HG02884 (cell line): ENCODE measurements around the gene GRK7.
"Not testable (repeated sequence)": the region's sequence is repeated elsewhere in the genome, so short reads cannot be mapped to it uniquely, and the experiment has no call there.

Source experiments
- ATAC-seq: cut with Tn5 transposase; IDR thresholded peaks from one replicate; pipeline ENCODE4 v1.9.1; 2021; ENCODE audit warnings: mild to moderate bottlenecking, moderate library complexity; ENCODE audit not compliant: unreplicated experiment

The GRK7 gene

DNA sequence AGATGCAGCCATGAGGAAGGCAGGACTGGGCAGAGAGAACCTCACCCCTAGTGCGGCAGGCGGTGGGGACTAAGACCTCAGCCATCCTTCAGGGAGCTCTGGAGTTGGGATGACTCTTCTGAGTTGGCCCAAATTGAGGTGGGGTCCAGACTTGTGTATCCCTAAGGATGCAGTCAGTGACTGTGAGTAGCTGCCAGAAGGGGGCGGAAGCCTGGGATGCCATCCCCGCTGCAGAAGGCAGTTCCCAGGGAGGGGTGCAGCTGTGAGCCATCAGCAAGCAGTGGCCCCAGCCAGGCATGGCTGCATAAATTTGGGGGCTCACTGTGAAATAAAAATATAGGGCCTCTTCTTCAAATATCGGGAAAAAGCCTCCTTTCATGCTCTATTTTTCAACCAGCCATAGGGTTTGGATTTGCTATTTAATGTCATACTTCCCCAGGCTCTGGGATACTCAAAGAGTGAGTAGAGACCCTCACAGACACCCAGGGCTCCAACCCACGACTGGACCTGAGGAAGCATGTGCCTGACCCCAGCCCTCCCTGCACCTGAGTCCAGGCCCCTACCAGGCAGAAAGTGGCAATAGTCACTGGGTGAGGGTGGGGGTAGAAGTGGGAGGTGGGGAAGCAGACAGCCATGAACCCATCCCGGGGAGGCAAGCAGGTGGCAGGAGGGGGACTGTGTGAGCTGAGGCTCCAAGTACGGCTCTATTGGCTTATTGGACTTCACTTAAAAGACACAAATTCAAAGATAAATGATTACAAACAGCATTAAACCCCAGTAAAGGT is 30.5 kb downstream of the GRK7 start:
- no peak for ATAC-seq

DNA sequence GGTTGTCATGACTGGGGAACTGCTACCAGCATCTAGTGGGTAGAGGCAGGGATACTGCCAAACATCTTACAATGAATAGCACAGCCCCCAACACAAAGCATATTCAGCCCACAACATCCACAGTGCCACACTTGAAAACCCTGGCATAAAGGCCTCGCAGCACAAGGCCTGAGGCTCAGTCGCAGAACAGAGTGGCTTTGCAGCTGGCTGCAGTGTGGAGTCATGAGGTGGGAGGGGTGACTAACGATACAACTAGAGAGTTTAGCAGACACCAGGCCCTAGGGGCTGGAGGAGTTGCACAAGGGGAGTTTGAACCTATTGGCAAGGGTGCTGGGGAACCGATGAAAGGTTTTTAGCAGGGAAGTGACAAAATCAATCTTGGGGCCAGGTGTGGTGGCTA is 32.1 kb downstream of the GRK7 start:
- no peak for ATAC-seq

DNA sequence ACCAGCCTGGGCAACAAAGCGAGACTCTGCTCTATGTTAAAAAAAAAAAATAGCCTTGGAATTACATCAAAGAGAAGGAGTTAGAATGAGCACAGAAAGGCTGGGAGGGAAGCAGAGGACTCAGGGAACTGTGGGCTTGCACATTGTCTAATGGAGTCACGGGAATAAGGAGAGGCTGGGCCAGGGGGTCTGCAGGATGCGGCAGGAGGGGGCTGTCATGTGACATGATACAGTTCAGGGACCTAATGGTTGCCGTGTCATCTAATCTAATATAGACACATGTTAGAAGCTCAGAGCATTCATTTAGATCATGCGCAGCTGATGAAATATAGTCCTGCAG is 32.5 kb downstream of the GRK7 start:
- ATAC-seq, result no peak

DNA sequence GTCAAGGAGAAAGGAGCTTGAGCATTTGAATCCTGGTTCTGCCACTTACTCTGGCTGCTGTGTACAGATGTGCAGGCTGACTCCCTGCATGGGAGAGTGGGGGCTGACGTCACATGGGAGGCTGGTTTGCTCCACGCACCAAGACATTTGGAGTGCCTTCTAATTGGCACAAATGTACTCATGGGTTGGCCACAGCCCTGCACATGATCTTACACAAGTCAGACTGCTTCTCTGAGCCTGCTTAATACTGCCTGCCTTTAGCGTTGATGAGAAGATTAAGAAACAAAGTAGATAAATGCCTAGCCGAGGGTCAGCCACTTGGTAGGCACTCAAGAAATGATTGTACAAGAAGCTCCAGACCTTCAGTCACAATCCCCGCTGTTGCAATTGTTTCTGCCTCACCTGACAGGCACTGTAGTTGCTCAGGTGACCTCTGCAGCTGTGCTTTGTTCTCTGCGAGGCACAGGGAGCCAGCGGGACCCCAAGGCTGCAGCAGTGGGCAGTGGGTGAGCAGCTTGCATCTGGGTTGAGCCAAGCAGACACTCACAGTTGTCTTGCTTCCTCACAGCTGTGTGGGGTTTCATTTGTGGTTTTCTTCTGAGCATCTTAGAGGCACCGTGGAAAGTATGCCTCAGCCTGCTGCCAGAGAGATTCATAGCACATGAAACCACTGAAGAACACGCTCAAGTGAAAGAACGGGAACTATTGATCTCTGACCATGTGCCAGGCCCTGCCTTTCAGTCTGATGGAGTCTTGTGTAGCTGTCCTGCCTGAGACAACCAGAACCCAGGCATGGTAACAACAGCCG is 33.1 kb downstream of the GRK7 start:
- ATAC-seq, result peak; percentile 96

DNA sequence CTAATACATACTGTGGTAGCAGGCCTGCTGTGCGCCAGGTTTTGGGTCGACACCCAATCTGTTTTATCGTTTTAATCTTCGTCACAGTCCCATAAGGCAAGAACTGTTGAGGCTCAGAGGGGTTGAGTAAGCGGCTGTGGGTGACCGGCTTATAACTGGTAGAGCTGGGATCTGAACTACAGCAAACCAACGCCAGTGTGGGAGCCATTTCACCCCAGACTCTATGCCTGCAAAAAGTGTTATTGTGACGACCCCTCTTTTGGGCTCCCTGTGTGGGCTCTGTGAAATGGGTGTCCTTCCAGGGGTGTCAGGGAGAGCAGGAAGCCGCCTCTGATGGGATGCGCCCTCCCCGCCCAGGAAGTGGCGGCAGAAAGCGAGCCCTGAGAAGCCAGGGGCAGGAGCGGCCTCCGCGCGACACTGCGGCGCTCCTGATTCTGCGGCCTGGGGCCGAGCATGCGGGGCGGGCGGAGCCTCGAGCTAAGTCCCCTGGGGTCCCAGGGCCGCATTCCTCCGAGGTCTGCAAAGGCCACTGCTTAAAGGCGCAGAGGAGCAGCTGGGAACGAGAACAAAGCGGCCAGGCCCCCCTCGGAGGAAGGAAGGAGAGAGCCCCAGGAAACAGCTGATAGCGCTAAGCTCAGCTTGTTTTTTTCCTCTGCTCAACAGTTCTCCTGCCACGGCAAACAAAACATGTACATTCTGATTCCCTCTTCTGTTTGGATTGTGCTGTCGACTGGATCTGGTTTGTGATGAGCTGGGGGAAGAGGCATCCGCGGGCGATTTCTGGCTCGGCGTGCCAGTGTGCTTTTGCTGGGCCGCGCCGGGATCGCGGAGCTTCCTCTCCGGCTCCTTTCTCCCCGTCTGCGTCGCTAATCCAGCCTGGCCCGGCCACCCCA is 33.9 kb downstream of the GRK7 start:
- ATAC-seq, result peak; percentile 8

DNA sequence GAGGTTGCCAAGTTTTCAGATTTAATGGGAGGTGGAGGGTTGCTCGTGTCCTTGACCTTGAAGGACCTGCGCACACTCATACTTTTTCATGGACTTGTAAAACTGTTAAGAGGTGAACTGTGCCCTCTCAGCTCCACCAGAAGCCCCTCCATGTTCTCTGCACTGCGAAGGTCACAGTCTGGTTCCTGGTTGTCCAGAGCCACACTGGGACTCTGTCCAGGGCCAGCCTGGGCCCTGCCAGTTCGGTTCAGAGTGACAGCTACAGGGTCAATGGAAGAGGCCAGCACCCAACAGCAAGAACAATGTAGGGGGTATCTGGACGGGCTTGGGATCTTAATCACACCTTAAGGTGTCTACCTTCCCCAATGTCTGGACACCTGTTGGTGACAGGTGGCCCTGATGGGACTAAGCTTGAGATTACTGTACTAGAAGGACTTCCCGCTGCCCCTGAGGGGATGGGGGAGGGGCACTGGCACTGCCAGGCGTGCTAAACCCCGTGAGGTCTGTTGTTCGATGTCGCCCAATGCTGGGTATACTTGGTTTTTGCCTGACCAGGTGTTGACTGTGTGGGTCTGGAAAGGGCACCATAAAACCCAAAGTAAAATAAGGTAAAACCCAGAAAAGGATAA is 34.7 kb downstream of the GRK7 start:
- ATAC-seq, result no peak

DNA sequence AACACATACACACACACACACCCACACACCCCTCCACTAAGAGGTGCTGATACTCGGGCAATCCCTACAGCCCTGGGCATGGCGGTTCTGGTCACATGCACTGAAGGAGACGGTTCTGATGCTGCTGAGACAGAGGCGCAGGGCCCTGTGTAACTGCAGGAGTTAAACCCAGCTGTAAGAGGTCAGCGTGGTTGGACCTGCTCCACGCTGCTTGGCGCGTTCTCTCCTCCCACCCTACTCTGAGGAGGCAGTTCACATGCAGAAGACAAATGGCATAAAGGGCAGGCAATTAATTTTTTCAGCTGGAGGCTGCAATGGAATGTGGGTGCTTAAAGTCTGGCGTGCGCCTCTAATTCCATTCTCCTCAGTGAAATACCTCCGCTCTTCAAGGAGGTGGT is 35.2 kb downstream of the GRK7 start:
- ATAC-seq, result no peak

DNA sequence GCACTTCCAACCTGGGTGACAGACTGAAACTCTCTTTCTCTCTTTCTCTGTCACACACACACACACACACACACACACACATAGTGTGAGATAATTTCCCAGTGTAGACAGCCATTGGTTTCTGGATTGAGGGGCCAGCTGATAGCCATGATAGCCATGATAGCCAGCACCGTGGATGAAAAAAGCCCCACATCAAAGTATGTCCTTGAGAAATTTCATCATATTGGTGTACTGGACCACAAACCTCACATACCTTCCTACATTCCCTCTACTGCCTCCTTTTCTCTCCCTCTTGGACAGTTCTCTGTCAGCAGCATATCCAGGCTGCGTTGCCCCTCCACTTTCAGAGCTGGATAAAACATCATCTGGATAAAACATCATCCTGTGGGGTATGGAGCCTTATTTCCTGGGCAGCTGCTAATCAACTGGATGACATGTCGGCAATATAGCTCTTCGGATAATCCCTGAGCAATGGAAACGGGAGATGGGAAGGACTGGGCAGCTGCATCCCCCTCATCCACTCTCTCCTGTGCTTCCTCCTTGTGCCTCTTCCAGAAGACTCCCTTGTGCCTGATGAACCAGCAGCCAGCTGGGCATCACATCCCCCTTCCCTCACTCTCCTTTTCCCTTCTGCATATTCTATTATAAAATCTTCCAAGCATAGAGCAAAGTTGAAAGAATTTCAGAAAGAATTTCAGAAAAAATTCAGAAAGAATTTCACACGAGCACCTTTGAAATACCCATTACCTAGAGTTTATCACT is 39.3 kb downstream of the GRK7 start:
- ATAC-seq, result no peak

DNA sequence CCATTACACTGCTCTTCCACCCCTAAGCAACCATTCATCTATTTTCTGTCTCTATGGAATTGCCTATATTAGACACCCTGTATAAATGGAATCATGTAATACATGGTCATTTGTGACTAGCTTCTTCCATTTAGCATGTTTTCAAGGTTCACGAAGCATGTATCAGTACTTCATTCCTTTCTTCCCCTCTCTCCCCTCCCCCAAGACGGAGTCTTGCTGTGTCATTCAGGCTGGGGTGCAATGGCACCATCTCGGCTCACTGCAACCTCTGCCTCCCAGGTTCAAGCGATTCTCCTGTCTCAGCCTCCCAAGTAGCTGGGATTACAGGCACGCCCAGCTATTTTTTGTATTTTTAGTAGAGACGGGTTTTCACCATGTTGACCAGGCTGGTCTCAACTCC is 40.3 kb downstream of the GRK7 start:
- not testable (repeated sequence) for ATAC-seq

DNA sequence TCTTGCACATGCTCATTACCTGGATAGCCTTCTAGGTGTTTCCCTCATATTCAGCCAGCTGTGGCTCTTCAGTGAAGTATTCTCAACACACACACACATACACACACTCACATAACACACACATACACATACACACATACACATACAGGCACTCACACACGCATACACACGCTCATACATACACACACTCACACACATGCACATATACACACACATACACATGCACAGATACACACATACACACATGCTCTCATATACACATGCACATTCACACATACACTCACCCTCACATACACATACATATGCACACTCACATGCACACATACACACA is 41.2 kb downstream of the GRK7 start:
- ATAC-seq, result no peak

DNA sequence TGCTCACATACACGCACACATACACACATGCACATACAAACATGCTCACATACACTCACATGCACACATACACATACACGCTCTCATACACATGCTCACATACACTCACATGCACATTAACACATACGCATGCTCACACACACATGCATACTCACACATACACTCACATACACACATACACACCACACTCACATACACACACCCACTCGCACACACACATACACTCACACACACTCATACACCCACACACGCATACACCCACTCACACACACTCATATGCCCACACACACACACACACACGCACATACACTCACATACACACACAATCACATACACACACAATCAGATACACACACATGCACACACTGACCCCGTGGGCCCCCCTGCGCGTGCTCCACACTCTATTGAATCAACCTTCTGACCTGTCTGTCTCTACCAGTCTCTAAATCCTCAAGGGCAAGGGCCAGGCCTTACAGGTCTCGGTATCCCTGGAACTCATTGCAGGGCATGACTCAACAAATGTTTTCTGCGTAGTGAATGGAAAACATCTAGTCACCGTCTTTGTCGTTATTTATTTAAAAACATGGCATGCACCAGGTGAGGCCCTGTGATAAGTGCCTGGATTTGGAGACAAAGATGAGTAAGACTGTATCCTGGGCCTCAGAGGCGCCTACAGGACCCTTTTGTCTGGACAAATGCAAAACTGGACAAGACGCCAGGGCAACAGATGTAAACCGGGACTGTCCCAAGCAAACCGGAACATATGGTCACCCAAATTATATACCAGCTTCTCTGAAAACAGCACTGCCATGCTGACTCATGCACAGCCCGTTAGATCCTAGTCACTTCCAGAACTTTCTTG is 41.8 kb downstream of the GRK7 start:
- no peak for ATAC-seq

DNA sequence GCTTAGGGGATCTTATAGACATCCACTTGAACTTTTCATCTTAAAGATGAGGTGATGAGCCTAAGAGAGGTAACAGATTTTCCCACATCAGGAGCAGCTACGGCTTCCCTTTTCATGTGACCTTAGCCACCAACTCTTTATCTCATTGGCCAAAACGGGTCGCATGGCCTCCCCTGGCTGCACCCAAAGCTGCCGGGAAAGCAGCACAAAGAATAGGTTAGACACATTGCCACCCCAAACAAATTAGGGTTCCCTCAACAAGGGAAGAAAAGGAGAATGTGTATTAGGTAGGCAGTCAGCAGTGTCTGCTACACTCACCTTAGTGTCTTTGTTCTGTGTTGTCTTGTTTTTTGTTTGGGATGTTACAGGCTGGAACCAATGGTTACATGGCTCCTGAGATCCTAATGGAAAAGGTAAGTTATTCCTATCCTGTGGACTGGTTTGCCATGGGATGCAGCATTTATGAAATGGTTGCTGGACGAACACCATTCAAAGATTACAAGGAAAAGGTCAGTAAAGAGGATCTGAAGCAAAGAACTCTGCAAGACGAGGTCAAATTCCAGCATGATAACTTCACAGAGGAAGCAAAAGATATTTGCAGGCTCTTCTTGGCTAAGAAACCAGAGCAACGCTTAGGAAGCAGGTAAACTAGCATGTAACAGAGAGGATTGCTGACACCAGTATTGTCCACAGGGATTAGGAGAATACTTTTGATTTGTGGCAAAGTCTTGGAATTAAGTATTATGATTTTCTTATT is 44.2 kb downstream of the GRK7 start:
- ATAC-seq, result no peak

DNA sequence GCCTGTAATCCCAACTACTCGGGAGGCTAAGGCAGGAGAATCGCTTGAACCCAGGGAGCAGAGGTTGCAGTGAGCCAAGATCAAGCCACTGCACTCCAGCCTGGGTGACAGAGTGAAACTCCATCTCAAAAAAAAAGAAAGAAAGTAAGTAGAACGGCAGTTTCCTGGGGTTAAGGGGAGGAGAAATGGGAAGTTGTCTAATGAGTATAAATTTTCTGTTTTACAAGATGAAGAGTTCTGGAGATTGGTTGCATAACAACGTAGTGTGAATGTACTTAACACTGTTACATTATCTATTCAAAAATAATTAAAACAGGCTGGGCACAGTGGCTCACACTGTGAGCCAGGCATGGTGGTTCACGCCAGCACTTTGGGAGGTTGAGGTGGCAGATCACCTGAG is 45.4 kb downstream of the GRK7 start:
- no peak for ATAC-seq

DNA sequence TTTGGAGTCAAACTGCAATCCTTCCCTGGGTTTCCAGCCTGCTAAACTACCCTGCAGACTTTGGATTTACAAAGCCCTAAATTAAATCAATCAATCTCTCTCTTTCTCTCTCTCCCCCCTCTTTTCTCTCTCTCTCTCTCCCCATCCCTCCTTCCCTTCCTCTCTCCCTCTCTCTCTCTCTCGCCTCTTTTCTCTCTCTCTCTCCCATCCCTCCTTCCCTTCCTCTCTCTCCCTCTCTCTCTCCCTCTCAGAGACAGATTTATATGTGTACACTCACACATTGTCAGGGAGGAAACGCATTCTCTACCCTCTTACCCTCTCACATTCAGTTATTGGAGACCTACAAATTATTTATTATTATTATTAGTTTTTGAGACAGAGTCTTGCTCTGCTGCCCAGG is 47.0 kb downstream of the GRK7 start:
- no peak for ATAC-seq

DNA sequence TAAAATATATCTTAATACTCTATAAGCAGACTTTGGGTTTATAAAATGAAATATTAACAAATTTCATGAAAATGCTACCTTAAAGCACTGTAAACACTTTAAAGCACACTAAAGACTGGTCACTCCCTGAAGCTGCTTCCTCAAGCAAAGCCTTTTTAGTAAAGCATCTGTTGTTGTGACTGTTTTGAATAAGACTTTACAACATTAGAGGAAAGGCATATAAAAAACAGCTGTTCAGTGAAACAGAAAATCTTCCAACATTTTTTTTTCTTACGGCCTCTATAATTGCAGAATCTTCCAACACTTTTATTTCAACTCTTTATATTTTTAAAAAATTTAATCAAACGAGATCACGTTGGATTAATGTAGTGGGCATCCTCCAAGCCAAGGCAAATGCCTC is 48.1 kb downstream of the GRK7 start:
- ATAC-seq, result no peak

DNA sequence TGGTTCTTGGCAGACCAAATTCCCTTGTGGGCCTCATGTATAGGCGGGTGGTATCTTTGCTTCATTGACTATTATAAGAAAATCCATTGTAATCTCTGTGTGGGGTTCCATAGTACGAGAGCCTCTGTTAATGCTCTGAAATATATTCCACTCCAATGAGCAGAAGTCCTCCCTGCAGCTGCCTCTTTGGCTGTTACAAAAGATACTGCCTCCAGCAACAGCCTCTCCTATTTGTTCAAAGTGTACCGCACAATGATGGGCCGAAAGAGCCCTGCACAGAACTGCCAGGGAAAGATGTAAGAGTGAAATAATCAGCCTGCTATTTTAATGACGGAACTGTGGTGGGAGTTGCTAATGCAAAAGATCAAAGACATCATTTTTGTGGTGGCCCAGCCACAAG is 48.9 kb downstream of the GRK7 start:
- no peak for ATAC-seq

DNA sequence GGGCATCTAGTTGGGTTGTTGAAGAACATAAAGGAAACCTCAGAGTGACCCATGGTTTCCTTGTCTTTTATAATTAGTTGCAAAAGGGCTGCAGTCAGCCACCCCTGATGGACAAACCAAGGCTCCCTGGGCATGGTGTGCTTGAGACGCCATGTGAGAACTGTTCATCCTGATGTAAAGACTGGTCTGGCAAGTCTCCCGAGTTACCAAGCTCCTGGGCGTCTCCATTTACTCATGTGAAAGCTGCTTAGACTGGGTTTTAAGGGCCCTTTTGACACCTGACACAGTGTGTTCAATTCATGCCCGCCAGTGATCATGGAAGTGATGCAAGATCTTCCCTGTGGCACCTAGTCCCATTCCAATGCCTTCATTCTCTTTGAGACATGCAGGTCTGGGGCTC is 49.4 kb downstream of the GRK7 start:
- ATAC-seq, result no peak
